ENCODE measurements around the gene AP2A2. TPM values are rescaled to one million over a fixed set of nuclear protein-coding genes. Genes with fewer than 3 reads are reported as not detected.

The AP2A2 gene
- total RNA-seq, 1 experiment from 2014 or later: 123 TPM

DNA sequence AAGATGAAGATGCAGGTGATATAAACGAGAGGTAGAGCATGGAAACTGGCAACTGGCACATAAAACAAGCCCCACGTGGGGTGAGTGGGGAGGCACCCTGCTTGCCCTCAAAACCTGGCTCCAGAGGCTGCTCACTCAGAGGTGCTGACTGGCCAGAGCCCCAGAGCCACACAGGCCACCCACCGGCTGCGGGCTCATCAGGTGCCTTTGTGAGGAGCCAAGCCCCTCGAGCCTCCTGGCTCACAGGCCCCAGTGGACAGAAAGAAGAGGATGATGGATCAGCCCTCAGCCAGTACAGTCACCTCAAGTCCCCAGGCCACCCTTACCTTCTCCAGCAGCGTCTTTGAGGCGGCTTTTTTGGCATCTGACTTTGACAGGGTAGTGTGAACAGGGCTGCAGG is 21.3 kb upstream of the AP2A2 start:
- Histone ChIP-seq H3K4me1 (ENCODE audit: control insufficient read depth, insufficient read depth, low read length) (peaks cover 9% of the 10 kb centered on the region; the same call in 1 of the 2 replicates), H3K27me3 (ENCODE audit: control insufficient read depth, insufficient read depth, low read length) (no peaks in the 10 kb centered on the region), H3K9me3 (ENCODE audit: control insufficient read depth, insufficient read depth, low read depth, low read length) (no peaks in the 10 kb centered on the region), H3K4me3 (ENCODE audit: low read depth in 2 of 2, low read length in 2 of 2) (no peak overlapping the region), H3K36me3 (ENCODE audit: control insufficient read depth, insufficient read depth, low read length) (peaks cover 10% of the 10 kb centered on the region; the same call in 1 of the 2 replicates), H3K27ac (ENCODE audit: low read length) (no peak overlapping the region)
- TF ChIP-seq POLR2AphosphoS5 (IDR thresholded peaks at IDR 0.05; ENCODE audit: low read depth, low read length): no peak
- TF ChIP-seq REST (IDR thresholded peaks at IDR 0.05; ENCODE audit: insufficient read depth in 1 of 2, low read depth in 2 of 2, low read length in 1 of 2): no peak
- TF ChIP-seq, protein P1, sequence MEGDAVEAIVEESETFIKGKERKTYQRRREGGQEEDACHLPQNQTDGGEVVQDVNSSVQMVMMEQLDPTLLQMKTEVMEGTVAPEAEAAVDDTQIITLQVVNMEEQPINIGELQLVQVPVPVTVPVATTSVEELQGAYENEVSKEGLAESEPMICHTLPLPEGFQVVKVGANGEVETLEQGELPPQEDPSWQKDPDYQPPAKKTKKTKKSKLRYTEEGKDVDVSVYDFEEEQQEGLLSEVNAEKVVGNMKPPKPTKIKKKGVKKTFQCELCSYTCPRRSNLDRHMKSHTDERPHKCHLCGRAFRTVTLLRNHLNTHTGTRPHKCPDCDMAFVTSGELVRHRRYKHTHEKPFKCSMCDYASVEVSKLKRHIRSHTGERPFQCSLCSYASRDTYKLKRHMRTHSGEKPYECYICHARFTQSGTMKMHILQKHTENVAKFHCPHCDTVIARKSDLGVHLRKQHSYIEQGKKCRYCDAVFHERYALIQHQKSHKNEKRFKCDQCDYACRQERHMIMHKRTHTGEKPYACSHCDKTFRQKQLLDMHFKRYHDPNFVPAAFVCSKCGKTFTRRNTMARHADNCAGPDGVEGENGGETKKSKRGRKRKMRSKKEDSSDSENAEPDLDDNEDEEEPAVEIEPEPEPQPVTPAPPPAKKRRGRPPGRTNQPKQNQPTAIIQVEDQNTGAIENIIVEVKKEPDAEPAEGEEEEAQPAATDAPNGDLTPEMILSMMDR (IDR thresholded peaks at IDR 0.05): no peak
- no peak for TF ChIP-seq TCF7L2 (IDR thresholded peaks at IDR 0.05; ENCODE audit: low read depth, low read length)
- TF ChIP-seq SIN3A (IDR thresholded peaks at IDR 0.05; ENCODE audit: borderline replicate concordance, insufficient read depth, low read depth, low read length): no peak
- ATAC-seq (no peak), DNase-seq (ENCODE audit: low read depth, low spot score) (no peak)
- ChIA-PET CTCF (no interaction called here), POLR2A (no interaction called here)
- intact Hi-C loops (cut with micrococcal nuclease; ENCODE audit: unreplicated experiment): no loop called here
- in situ Hi-C loops (cut with HindIII; ENCODE audit: low pct_unique_long_range_greater_than_20kb, low sequenced_read_pairs): no loop called here
- BruUV-seq (replicated peaks): no TSS peak

- CTCF ChIA-PET: no interaction called here
- H3K4me1 ChIP-seq (ENCODE audit: control insufficient read depth, insufficient read depth, low read length): peaks cover 13% of the 10 kb centered on the region
- ATAC-seq (no peak), DNase-seq (ENCODE audit: low read depth, low spot score) (no peak)
- in situ Hi-C loops (cut with HindIII; ENCODE audit: low pct_unique_long_range_greater_than_20kb, low sequenced_read_pairs): loop anchor here (5.0 kb wide), 1 partner anchor 91 kb away; no protein-coding TSS in a partner anchor
- no peaks in the 10 kb centered on the region for H3K27me3 ChIP-seq (ENCODE audit: control insufficient read depth, insufficient read depth, low read length)
- H3K4me3 ChIP-seq (ENCODE audit: low read depth in 2 of 2, low read length in 2 of 2): no peak overlapping the region
- POLR2A ChIA-PET: no interaction called here
- TF ChIP-seq TCF7L2 (IDR thresholded peaks at IDR 0.05; ENCODE audit: low read depth, low read length) (no peak), REST (IDR thresholded peaks at IDR 0.05; ENCODE audit: insufficient read depth in 1 of 2, low read depth in 2 of 2, low read length in 1 of 2) (no peak), POLR2AphosphoS5 (IDR thresholded peaks at IDR 0.05; ENCODE audit: low read depth, low read length) (no peak), SIN3A (IDR thresholded peaks at IDR 0.05; ENCODE audit: borderline replicate concordance, insufficient read depth, low read depth, low read length) (no peak)
- TF ChIP-seq, protein P1 (IDR thresholded peaks at IDR 0.05): no peak
- H3K9me3 ChIP-seq (ENCODE audit: control insufficient read depth, insufficient read depth, low read depth, low read length): no peaks in the 10 kb centered on the region
- BruUV-seq (replicated peaks): no TSS peak
- intact Hi-C loops (cut with micrococcal nuclease; ENCODE audit: unreplicated experiment): no loop called here
- H3K36me3 ChIP-seq (ENCODE audit: control insufficient read depth, insufficient read depth, low read length): peaks cover 3% of the 10 kb centered on the region; the same call in 1 of the 2 replicates
- H3K27ac ChIP-seq (ENCODE audit: low read length): no peak overlapping the region
These were observed 19.7 kb upstream of the AP2A2 start for GRCh38 chr11:905952-906351.
